Mucosa of stomach (tissue), 1 donor: ENCODE data around the gene TMEM179B.
A peak's percentile ranks its signal among the peaks of the same experiment; 100 is the strongest.

Source experiments
- H3K27me3 ChIP-seq: one replicate; pipeline ENCODE4 v1.7.0; 2013; ENCODE audit warnings: mild to moderate bottlenecking, low read length; ENCODE audit not compliant: control insufficient read depth, insufficient read depth
- H3K36me3 ChIP-seq: one replicate; pipeline ENCODE4 v1.7.0; 2013; ENCODE audit warnings: low read length; ENCODE audit not compliant: control insufficient read depth, insufficient read depth
- H3K4me1 ChIP-seq: one replicate; pipeline ENCODE4 v1.7.0; 2013; ENCODE audit warnings: mild to moderate bottlenecking, low read length; ENCODE audit not compliant: control insufficient read depth, insufficient read depth
- H3K4me3 ChIP-seq: one replicate; pipeline ENCODE4 v1.7.0; 2013; ENCODE audit warnings: low read length
- H3K9ac ChIP-seq: one replicate; pipeline ENCODE4 v1.7.0; 2013; ENCODE audit warnings: mild to moderate bottlenecking, low read length, moderate library complexity
- H3K9me3 ChIP-seq: one replicate; pipeline ENCODE4 v1.7.0; 2013; ENCODE audit warnings: mild to moderate bottlenecking, low read length, moderate library complexity; ENCODE audit not compliant: control insufficient read depth
- donor health status: Pancreatic carcinoma.

Gene TMEM179B

GRCh38 chr11:62794201-62794775 lies 7.1 kb downstream of the TMEM179B start:
- Histone ChIP-seq H3K36me3 (peaks cover 28% of the 10 kb centered on the region), H3K9me3 (no peaks in the 10 kb centered on the region), H3K4me1 (peaks cover 14% of the 10 kb centered on the region), H3K4me3 (no peak overlapping the region), H3K27me3 (no peaks in the 10 kb centered on the region), H3K9ac (no peak overlapping the region)

DNA sequence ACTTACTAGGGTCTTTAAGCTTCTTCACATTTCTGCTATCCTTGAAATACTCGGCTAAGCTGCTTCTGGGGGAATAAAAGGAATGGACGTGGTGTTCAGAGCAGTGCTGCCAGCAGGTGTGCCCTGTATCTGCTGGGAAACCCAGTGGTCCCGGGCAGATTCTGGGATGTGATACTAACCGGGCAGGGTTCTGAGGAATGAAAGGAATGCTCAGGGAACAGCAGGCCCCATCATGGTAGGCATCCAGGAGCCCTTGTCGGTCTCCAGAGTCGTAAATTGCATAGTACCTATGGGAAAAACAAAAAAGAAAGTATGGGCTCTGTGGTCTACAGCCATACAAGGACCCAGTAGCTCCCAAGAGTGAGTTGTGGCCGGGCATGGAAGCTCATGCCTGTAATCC lies 9.1 kb downstream of the TMEM179B start:
- H3K4me3 ChIP-seq: no peak overlapping the region
- peaks cover 26% of the 10 kb centered on the region for H3K36me3 ChIP-seq
- H3K9ac ChIP-seq: no peak overlapping the region
- H3K27me3 ChIP-seq: no peaks in the 10 kb centered on the region
- H3K4me1 ChIP-seq: peaks cover 8% of the 10 kb centered on the region
- H3K9me3 ChIP-seq: no peaks in the 10 kb centered on the region

- Histone ChIP-seq H3K27me3 (no peaks in the 10 kb centered on the region), H3K4me3 (no peak overlapping the region), H3K36me3 (peaks cover 24% of the 10 kb centered on the region), H3K9ac (no peak overlapping the region), H3K9me3 (no peaks in the 10 kb centered on the region), H3K4me1 (peaks cover 6% of the 10 kb centered on the region)
These were observed 12.3 kb downstream of the TMEM179B start for GRCh38 chr11:62799486-62799885.

GRCh38 chr11:62801071-62801470 lies 13.9 kb downstream of the TMEM179B start:
- peaks cover 7% of the 10 kb centered on the region for H3K4me1 ChIP-seq
- peaks cover 15% of the 10 kb centered on the region for H3K36me3 ChIP-seq
- no peak overlapping the region for H3K4me3 ChIP-seq
- H3K9me3 ChIP-seq: no peaks in the 10 kb centered on the region
- no peaks in the 10 kb centered on the region for H3K27me3 ChIP-seq
- no peak overlapping the region for H3K9ac ChIP-seq

DNA sequence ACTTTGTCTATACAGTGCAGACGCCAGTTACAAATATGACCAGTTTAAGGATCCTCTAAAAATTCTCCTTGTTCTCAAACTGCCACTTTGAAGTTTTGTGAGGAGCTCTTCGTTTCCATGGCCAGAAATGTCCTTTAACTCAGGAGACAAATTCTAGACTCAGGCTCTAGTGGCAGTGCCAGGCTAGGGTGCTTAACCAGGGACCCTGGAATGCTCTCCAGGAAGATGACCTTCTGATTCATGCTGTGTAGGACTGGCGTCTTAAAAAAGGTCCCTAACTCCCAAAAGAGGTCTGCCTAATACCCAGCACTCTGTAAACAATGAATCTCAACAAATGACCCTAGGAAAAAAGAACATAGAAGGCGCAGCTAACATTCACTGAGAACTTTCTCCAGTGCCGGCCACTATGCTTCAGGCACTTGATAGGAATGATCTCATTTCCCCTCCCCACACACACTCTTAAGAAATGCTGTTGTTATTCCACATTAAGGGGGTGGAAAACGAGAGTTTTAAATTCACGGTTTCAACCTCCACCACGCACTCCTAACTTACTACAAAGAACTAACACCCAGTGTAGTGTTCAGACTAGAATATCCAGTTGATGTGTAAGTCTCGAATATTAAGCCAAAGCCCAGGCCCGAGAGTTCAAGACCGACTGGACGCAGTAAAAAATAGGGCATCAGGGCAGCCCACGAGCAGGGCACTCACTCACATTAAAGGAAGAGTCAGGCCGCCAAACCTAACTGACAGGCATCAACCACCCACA lies 17.3 kb downstream of the TMEM179B start:
- Histone ChIP-seq H3K27me3 (no peaks in the 10 kb centered on the region), H3K4me3 (peak overlapping the region; percentile 72), H3K4me1 (peaks cover 7% of the 10 kb centered on the region), H3K9ac (peak overlapping the region; percentile 95), H3K36me3 (peaks cover 5% of the 10 kb centered on the region), H3K9me3 (no peaks in the 10 kb centered on the region)

DNA sequence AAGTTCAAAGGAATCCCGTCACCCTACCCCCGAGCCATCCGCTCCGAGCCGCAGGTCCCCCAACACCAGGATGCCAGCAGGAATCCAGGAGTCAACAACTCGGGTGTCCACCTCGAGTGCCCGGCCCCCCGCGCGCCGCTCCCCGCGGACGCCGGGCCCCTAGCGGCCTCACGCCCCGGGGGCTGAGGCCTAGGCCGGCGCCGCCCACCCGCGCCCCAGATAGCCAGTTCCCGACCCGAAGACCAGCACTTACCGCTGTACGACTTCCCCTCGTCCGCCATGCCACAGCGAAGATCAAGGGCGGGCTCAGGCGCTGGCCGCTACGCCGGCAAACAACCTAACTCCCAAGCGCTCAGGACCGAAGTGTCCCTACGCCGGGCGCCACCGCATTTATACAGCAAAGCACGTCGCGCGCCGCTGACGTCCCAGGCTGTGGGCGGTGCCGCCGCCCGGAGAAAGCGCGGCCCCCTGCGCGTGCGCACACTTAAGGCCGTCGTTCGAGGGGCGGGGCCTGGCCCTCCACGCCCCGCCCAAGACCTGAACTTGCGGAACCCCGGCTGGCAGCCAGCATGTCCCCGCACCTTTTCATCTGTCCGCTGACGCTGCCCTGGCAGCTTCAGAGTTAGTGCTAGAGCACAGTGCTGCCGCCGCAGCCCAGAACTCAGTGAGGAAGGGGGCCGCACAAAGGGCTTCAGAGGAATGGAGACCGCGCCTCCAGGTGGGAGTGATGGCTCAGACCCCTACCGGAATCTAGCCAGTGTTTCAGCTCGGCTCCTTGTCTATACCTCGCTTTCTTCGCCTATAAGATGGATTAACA lies 18.1 kb downstream of the TMEM179B start, which contains the start of gene NXF1:
NXF1 (minus strand) TSS at position 365 of the 817 bp plus-strand sequence; CDS start at position 281, 84 bp downstream.
- H3K36me3 ChIP-seq: peaks cover under 1% of the 10 kb centered on the region
- H3K4me3 ChIP-seq: peak within 1 kb of the TSS; percentile 72
- peaks cover 7% of the 10 kb centered on the region for H3K4me1 ChIP-seq
- no peaks in the 10 kb centered on the region for H3K27me3 ChIP-seq
- H3K9ac ChIP-seq: peak within 1 kb of the TSS; percentile 95
- H3K9me3 ChIP-seq: no peaks in the 10 kb centered on the region

DNA sequence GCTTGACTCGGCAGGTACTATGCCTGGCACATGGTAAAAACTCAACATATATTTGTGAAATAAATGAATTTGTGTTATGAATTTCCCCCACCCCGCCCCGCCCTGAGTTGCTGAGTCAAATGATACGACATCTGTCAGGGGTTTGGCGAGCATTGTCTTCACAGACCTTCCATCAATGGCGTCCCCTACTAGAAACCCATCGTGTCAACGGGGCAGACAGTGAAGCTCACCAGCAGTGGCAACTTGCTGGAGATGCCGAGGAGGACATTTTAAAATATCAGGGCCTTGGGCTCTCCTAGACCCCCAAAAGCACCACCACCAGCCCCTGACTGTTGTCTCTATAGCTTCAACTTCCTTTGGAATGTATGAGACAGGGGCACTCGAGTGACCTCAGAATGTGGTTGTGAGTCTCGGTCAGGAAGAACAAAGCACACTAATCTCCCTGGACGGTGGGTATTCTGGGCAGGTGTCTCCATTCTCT lies 18.8 kb downstream of the TMEM179B start:
- H3K27me3 ChIP-seq: no peaks in the 10 kb centered on the region
- peak overlapping the region; percentile 95 for H3K9ac ChIP-seq
- H3K9me3 ChIP-seq: no peaks in the 10 kb centered on the region
- peaks cover 7% of the 10 kb centered on the region for H3K4me1 ChIP-seq
- peak overlapping the region; percentile 51 for H3K4me3 ChIP-seq
- no peaks in the 10 kb centered on the region for H3K36me3 ChIP-seq

- Histone ChIP-seq H3K27me3 (no peaks in the 10 kb centered on the region), H3K4me3 (no peak overlapping the region), H3K4me1 (peaks cover 7% of the 10 kb centered on the region), H3K9me3 (no peaks in the 10 kb centered on the region), H3K36me3 (no peaks in the 10 kb centered on the region), H3K9ac (no peak overlapping the region)
These were observed 19.5 kb downstream of the TMEM179B start for GRCh38 chr11:62806611-62807121.

DNA sequence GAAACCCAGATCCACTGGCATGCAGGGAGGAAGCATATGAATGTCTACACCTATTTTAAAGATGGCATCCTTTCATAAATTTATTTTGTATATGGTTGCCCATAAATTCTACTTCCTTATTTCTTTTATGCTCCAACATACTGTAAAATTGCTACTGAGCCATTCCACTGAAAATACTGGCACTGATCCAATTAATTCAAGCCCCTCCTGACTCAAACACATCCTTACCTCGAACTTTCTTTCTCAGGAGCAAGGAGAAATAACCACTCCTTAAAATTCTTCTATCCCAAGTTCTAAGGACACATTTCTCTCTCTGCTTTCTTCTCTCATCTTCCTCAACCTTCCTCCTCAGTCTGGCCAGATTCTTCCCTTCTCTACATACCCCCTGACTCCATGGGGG lies 23.5 kb downstream of the TMEM179B start:
- Histone ChIP-seq H3K36me3 (no peaks in the 10 kb centered on the region), H3K9ac (no peak overlapping the region), H3K4me3 (no peak overlapping the region), H3K9me3 (no peaks in the 10 kb centered on the region), H3K27me3 (no peaks in the 10 kb centered on the region), H3K4me1 (no peaks in the 10 kb centered on the region)

DNA sequence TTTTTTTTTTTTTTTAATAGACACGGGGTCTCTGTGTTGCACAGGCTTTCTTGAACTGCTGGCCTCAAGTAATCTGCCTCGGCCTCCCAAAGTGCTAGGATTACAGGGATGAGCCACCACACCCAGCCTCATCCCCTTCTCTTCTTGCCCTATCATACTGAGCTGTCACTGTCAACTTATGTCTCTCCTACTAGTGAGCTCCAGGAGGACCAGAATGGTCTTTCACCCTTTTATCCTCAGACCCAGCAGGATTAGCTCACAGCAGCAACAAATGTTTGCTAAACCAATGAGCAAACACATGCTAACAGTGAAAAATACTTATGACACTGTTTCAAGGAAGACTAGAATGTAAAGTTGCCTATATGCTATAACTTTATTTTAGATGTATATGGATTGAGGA lies 24.5 kb downstream of the TMEM179B start:
- no peak overlapping the region for H3K4me3 ChIP-seq
- H3K27me3 ChIP-seq: no peaks in the 10 kb centered on the region
- H3K9ac ChIP-seq: no peak overlapping the region
- no peaks in the 10 kb centered on the region for H3K9me3 ChIP-seq
- no peaks in the 10 kb centered on the region for H3K36me3 ChIP-seq
- no peaks in the 10 kb centered on the region for H3K4me1 ChIP-seq

GRCh38 chr11:62816557-62816956 lies 29.4 kb downstream of the TMEM179B start:
- Histone ChIP-seq H3K36me3 (no peaks in the 10 kb centered on the region), H3K4me3 (no peak overlapping the region), H3K27me3 (no peaks in the 10 kb centered on the region), H3K4me1 (no peaks in the 10 kb centered on the region), H3K9me3 (no peaks in the 10 kb centered on the region), H3K9ac (no peak overlapping the region)

GRCh38 chr11:62817129-62817528 lies 29.9 kb downstream of the TMEM179B start:
- Histone ChIP-seq H3K9me3 (no peaks in the 10 kb centered on the region), H3K36me3 (no peaks in the 10 kb centered on the region), H3K27me3 (no peaks in the 10 kb centered on the region), H3K4me3 (no peak overlapping the region), H3K9ac (no peak overlapping the region), H3K4me1 (no peaks in the 10 kb centered on the region)
